Keratinocyte (primary cell): ENCODE data around the gene NDUFS4. TPM values are rescaled to one million over a fixed set of nuclear protein-coding genes. Genes with fewer than 3 reads are reported as not detected.
"Not testable (repeated sequence)": the region's sequence is repeated elsewhere in the genome, so short reads cannot be mapped to it uniquely, and the experiment has no call there.

Experiments used
- DNase-seq: peaks from one replicate; pipeline ENCODE4 v3.0.0-alpha.2; 2011; ENCODE audit warnings: low read depth, missing footprints, low spot score
- FAIRE-seq: peaks from 2 replicates; lab custom pipeline; 2011; peaks lifted over from hg19 to GRCh38; lab: Jason Lieb, UNC
- H2AFZ ChIP-seq: 2 replicates; pipeline ENCODE4 v1.6.0; 2012; ENCODE audit warnings: low read length, control low read depth, inconsistent platforms; ENCODE audit not compliant: control insufficient read depth
- H3K27ac ChIP-seq: 2 replicates; pipeline ENCODE4 v1.5.1; 2011; ENCODE audit warnings: low read length; ENCODE audit not compliant: control insufficient read depth, insufficient read depth
- H3K27me3 ChIP-seq: 3 replicates; pipeline ENCODE4 v1.6.0; 2011; ENCODE audit warnings: low read length; ENCODE audit not compliant: control insufficient read depth, insufficient read depth; ENCODE audit errors: extremely low read depth
- H3K36me3 ChIP-seq, 2 experiments: 2 replicates in 1 of 2; 3 replicates in 1 of 2; pipeline ENCODE4 v1.5.1; 2011; ENCODE audit warnings: low read length in 2 of 2, mild to moderate bottlenecking in 1 of 2; ENCODE audit not compliant: control insufficient read depth in 2 of 2, insufficient read depth in 2 of 2; ENCODE audit errors: extremely low read depth in 1 of 2
- H3K4me1 ChIP-seq: 3 replicates; pipeline ENCODE4 v1.5.1; 2011; ENCODE audit warnings: low read length; ENCODE audit not compliant: control insufficient read depth, insufficient read depth; ENCODE audit errors: extremely low read depth
- H3K4me2 ChIP-seq: 3 replicates; pipeline ENCODE4 v1.6.0; 2011; ENCODE audit warnings: low read depth, low read length; ENCODE audit not compliant: control insufficient read depth, insufficient read depth; ENCODE audit errors: extremely low read depth
- H3K4me3 ChIP-seq, 3 experiments: fragments of 200-600 bp in 1 of 3; sonication (generic) in 1 of 3; 2 replicates in 2 of 3; 3 replicates in 1 of 3; pipeline ENCODE4 v1.5.1; 2011 to 2016; ENCODE audit warnings: low read length in 3 of 3, mild to moderate bottlenecking in 3 of 3, control low read depth in 2 of 3, inconsistent platforms in 1 of 3, low read depth in 1 of 3, mixed read lengths in 1 of 3, mixed run types in 1 of 3, moderate library complexity in 1 of 3; ENCODE audit not compliant: control insufficient read depth in 2 of 3, insufficient read depth in 2 of 3; ENCODE audit errors: extremely low read depth in 1 of 3
- H3K79me2 ChIP-seq: 2 replicates; pipeline ENCODE4 v1.6.0; 2012; ENCODE audit warnings: low read length; ENCODE audit not compliant: control insufficient read depth, insufficient read depth
- H3K9ac ChIP-seq: 3 replicates; pipeline ENCODE4 v1.6.0; 2011; ENCODE audit warnings: low read length; ENCODE audit not compliant: control insufficient read depth, insufficient read depth; ENCODE audit errors: extremely low read depth
- H3K9me1 ChIP-seq: 3 replicates; pipeline ENCODE4 v1.6.0; 2011; ENCODE audit warnings: low read length; ENCODE audit not compliant: control insufficient read depth, insufficient read depth; ENCODE audit errors: extremely low read depth
- H3K9me3 ChIP-seq: 2 replicates; pipeline ENCODE4 v1.5.1; 2012; ENCODE audit warnings: low read depth, low read length; ENCODE audit not compliant: control insufficient read depth
- H4K20me1 ChIP-seq: 3 replicates; pipeline ENCODE4 v1.6.0; 2011; ENCODE audit warnings: low read length; ENCODE audit not compliant: control insufficient read depth, insufficient read depth; ENCODE audit errors: extremely low read depth
- EZH2 ChIP-seq: IDR thresholded peaks from one replicate; pipeline ENCODE4 v1.6.1; 2012; ENCODE audit warnings: inconsistent platforms, mild to moderate bottlenecking, low read length, moderate library complexity
- dilution Hi-C: fragments of 300-500 bp; cut with MboI; formaldehyde crosslinking; loops from one replicate; pipeline ENCODE4 v1.7.0; 2020; ENCODE audit warnings: low sequenced_read_pairs; ENCODE audit not compliant: extremely low pct_ligation_motif_present
- polyA plus RNA-seq, 5 experiments: library from polyadenylated mRNA; depleted of rRNA in 3 of 5; stranded (reverse) in 3 of 5; stranded (forward) in 1 of 5; unstranded in 1 of 5; fragments of >200 nt; gene quantifications; 1 replicate in 1 of 5; 2 replicates in 3 of 5; 3 replicates in 1 of 5; pipeline versions ENCODE4 v1.2.1 to v1.2.3, GENCODE V29; 2011 to 2012; ENCODE audit warnings: missing spikeins in 2 of 5, low read depth in 1 of 5, low replicate concordance in 1 of 5
- TF ChIP-seq, protein P1 (sequence below), 3 experiments: IDR thresholded peaks in 1 of 3; conservative IDR thresholded peaks in 1 of 3; optimal IDR thresholded peaks in 1 of 3; 2 replicates in 2 of 3; 3 replicates in 1 of 3; pipeline versions ENCODE3 to v1.5.1; 2011; ENCODE audit warnings: low read length in 3 of 3, mild to moderate bottlenecking in 3 of 3, moderate library complexity in 2 of 3, control low read depth in 1 of 3, inconsistent platforms in 1 of 3; ENCODE audit not compliant: insufficient read depth in 2 of 3; ENCODE audit errors: extremely low read depth in 1 of 3

Gene NDUFS4
- polyA plus RNA-seq, 1 donor (not counting 4 experiments of a cell fraction or from before 2014, with no cell fraction given) = 118 TPM

DNA sequence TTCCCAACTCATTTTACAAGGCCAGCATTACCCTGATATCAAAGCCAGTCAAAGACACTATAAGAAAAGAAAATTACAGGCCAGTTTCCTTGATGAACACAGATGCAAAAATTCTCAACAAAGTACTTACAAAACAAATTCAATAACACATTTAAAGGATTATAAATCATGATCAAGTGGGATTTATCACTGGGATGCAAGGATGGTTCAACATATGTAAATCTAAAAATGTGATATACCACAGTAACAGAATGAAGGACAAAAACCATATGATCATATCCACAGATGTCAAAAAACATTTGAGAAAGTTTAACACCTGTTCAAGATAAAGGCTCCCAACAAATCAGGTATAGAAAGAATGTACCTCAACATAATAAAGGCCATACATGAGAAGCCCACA lies 130.6 kb downstream of the NDUFS4 start:
- FAIRE-seq = no peak
- Histone ChIP-seq H3K79me2 (no peaks in the 10 kb centered on the region), H3K4me3 (no peak overlapping the region), H3K9ac (no peak overlapping the region), H3K9me1 (no peaks in the 10 kb centered on the region), H3K4me1 (no peaks in the 10 kb centered on the region), H3K4me2 (no peak overlapping the region), H4K20me1 (no peaks in the 10 kb centered on the region), H3K36me3 (no peaks in the 10 kb centered on the region), H3K27ac (no peak overlapping the region), H2AFZ (no peak overlapping the region), H3K9me3 (peaks cover 3% of the 10 kb centered on the region), H3K27me3 (no peaks in the 10 kb centered on the region)
- dilution Hi-C loops = no loop called here
- no peak for DNase-seq
- TF ChIP-seq, protein P1, sequence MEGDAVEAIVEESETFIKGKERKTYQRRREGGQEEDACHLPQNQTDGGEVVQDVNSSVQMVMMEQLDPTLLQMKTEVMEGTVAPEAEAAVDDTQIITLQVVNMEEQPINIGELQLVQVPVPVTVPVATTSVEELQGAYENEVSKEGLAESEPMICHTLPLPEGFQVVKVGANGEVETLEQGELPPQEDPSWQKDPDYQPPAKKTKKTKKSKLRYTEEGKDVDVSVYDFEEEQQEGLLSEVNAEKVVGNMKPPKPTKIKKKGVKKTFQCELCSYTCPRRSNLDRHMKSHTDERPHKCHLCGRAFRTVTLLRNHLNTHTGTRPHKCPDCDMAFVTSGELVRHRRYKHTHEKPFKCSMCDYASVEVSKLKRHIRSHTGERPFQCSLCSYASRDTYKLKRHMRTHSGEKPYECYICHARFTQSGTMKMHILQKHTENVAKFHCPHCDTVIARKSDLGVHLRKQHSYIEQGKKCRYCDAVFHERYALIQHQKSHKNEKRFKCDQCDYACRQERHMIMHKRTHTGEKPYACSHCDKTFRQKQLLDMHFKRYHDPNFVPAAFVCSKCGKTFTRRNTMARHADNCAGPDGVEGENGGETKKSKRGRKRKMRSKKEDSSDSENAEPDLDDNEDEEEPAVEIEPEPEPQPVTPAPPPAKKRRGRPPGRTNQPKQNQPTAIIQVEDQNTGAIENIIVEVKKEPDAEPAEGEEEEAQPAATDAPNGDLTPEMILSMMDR (optimal IDR thresholded peaks at IDR 0.05 in 1 of 3, IDR thresholded peaks at IDR 0.05 in 1 of 3, conservative IDR thresholded peaks at IDR 0.05 in 1 of 3; ENCODE audit: extremely low read depth in 1 of 3, insufficient read depth in 2 of 3, low read length in 3 of 3) = no peak
- TF ChIP-seq EZH2 = no peak

DNA sequence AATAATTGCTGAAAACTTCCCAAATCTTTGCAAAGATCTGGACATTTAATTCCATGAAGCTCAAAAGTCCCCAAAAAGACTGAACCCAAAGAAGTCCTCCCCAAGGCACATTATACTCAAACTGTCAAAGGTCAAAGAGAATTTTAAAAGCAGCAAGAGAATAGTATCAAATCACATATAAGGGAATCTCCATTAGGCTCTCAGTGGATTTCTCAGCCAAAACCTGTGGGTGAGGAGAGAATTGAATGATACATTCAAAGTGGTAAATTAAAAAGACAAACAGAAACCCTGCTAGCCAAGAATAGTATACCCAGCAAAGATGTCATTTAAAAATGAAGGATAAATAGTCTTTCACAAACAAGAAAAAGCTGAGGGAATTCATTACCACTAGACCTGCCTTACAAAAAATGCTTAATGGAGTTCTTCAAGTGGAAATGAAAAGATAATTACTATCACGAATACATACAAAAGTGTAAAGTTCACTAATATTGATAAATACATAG lies 134.1 kb downstream of the NDUFS4 start:
- DNase-seq (no peak), FAIRE-seq (no peak)
- Histone ChIP-seq H3K4me1 (no peaks in the 10 kb centered on the region), H3K79me2 (no peaks in the 10 kb centered on the region), H3K36me3 (no peaks in the 10 kb centered on the region), H3K4me2 (no peak overlapping the region), H3K9ac (no peak overlapping the region), H4K20me1 (no peaks in the 10 kb centered on the region), H3K27me3 (no peaks in the 10 kb centered on the region), H3K27ac (no peak overlapping the region), H2AFZ (no peak overlapping the region), H3K9me3 (peaks cover 3% of the 10 kb centered on the region), H3K9me1 (no peaks in the 10 kb centered on the region), H3K4me3 (no peak overlapping the region)
- no peak for TF ChIP-seq EZH2
- TF ChIP-seq, protein P1 (optimal IDR thresholded peaks at IDR 0.05 in 1 of 3, IDR thresholded peaks at IDR 0.05 in 1 of 3, conservative IDR thresholded peaks at IDR 0.05 in 1 of 3; ENCODE audit: extremely low read depth in 1 of 3, insufficient read depth in 2 of 3, low read length in 3 of 3) = no peak
- dilution Hi-C loops = no loop called here

DNA sequence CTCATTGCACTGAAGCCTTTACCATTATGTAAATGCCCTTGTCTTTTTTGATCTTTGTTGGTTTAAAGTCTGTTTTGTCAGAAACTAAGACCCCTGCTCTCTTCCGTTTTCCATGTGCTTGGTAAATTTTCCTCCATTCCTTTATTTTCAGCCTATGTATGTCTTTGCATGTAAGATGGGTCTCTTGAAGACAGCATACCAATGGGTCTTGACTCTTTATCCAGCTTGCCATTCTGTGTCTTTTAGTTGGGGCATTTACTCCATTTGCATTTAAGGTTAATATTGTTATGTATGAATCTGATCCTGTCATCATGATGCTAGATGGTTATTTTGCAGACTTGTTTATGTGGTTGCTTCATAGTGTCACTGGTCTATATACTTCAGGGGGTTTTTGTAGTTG lies 150.0 kb downstream of the NDUFS4 start:
- H3K9ac ChIP-seq, H3K36me3 ChIP-seq, H2AFZ ChIP-seq, FAIRE-seq, H3K79me2 ChIP-seq, H3K9me1 ChIP-seq, H3K4me3 ChIP-seq, H3K27me3 ChIP-seq, DNase-seq, H4K20me1 ChIP-seq, dilution Hi-C loops, H3K9me3 ChIP-seq, H3K4me1 ChIP-seq, H3K27ac ChIP-seq, H3K4me2 ChIP-seq: not testable (repeated sequence)
